ENCODE results near the gene ARHGAP42.

DNA sequence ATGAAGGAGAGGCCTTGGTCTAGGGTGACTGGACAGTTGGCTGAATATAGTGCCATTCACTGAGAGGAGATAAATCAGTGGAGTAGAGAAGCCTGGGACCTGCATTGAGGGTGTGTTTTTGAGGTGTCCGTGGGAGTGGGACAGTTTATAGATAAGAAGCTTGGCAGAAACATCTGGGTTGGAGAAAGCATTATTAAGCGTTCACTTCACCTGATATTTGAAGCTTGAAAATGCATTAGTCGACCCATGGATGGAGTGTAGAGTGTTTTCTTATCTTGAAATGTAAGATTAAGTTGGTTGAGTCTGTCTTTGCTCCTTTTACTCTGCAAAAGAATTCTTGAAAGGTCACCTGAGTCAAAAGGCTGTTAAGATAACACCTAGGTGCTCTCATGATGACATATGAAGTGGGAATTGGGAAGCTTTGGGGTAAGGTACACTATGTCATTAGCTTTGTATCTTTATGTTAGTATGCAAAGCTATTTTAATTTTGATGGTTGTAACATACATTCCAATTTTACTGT is 160.7 kb downstream of the ARHGAP42 start:
- TF ChIP-seq, protein P1, sequence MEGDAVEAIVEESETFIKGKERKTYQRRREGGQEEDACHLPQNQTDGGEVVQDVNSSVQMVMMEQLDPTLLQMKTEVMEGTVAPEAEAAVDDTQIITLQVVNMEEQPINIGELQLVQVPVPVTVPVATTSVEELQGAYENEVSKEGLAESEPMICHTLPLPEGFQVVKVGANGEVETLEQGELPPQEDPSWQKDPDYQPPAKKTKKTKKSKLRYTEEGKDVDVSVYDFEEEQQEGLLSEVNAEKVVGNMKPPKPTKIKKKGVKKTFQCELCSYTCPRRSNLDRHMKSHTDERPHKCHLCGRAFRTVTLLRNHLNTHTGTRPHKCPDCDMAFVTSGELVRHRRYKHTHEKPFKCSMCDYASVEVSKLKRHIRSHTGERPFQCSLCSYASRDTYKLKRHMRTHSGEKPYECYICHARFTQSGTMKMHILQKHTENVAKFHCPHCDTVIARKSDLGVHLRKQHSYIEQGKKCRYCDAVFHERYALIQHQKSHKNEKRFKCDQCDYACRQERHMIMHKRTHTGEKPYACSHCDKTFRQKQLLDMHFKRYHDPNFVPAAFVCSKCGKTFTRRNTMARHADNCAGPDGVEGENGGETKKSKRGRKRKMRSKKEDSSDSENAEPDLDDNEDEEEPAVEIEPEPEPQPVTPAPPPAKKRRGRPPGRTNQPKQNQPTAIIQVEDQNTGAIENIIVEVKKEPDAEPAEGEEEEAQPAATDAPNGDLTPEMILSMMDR (IDR thresholded peaks at IDR 0.05): no peak
- no peak for TF ChIP-seq POLR2A (IDR thresholded peaks at IDR 0.05)
